HepG2 (cell line): ENCODE results near the gene MYRIP. TPM values are rescaled to one million over a fixed set of nuclear protein-coding genes. Genes with fewer than 3 reads are reported as not detected.

Experiments used
- ATAC-seq: fragments of 200-7000 bp; cut with Tn5 transposase; 3 replicates; pipeline ENCODE4 v1.9.1; 2020; ENCODE audit warnings: mild to moderate bottlenecking, moderate library complexity
- BruUV-seq: library from RNA; stranded (reverse); fragments of 400-500 nt; replicated peaks from 2 replicates; lab custom pipeline; 2021; lab: Mats Ljungman, UMichigan
- CTCF ChIA-PET: fragments of 300-600 bp; formaldehyde crosslinking; extraction: SDS; loops from one replicate; lab custom pipeline; 2021; ENCODE audit warnings: low total read pairs, inconsistent platforms, low intra/inter-chr PET ratio; lab: Yijun Ruan, JAX
- POLR2A ChIA-PET: fragments of 350-600 bp; sonication (Branson Sonifier 250); formaldehyde crosslinking; loops from one replicate; lab custom pipeline; 2020; ENCODE audit warnings: antibody characterized with exemption, inconsistent platforms; lab: Yijun Ruan, JAX
- DNase-seq: peaks from one replicate; pipeline ENCODE4 v3.0.0-alpha.2; 2015; ENCODE audit warnings: low spot score
- FAIRE-seq: peaks from 3 replicates; lab custom pipeline; 2011; peaks lifted over from hg19 to GRCh38; lab: Jason Lieb, UNC
- H2AFZ ChIP-seq: one replicate; pipeline ENCODE4 v1.6.1; 2011; ENCODE audit warnings: low read length, inconsistent platforms
- H3K27ac ChIP-seq: fragments of 300-600 bp; 3 replicates; pipeline ENCODE4 v1.8.0; 2011; ENCODE audit warnings: mixed run types, mild to moderate bottlenecking, mixed read lengths, low read length, inconsistent platforms; ENCODE audit not compliant: insufficient read depth; ENCODE audit errors: extremely low read length
- H3K27me3 ChIP-seq, 2 experiments: fragments of 200-600 bp in 1 of 2; 2 replicates in 1 of 2; 3 replicates in 1 of 2; pipeline versions ENCODE4 v1.6.0 to v1.8.0; 2011; ENCODE audit warnings: low read length in 2 of 2, mild to moderate bottlenecking in 2 of 2, moderate library complexity in 2 of 2, inconsistent platforms in 1 of 2; ENCODE audit not compliant: insufficient read depth in 2 of 2, control insufficient read depth in 1 of 2
- H3K36me3 ChIP-seq, 2 experiments: fragments of 200-600 bp in 1 of 2; replicated peaks in 1 of 2; 2 replicates in 1 of 2; 3 replicates in 1 of 2; pipeline versions ENCODE4 v1.5.1 to v1.8.0; 2011; ENCODE audit warnings: low read length in 2 of 2, inconsistent platforms in 1 of 2; ENCODE audit not compliant: insufficient read depth in 2 of 2, control insufficient read depth in 1 of 2
- H3K4me1 ChIP-seq: 2 replicates; pipeline ENCODE4 v1.5.1; 2012; ENCODE audit warnings: low read length, inconsistent platforms; ENCODE audit not compliant: insufficient read depth
- H3K4me2 ChIP-seq: 2 replicates; pipeline ENCODE4 v1.6.0; 2011; ENCODE audit warnings: low read depth, low read length, inconsistent platforms
- H3K4me3 ChIP-seq, 3 experiments: fragments of 200-600 bp in 1 of 3; sonication (generic), shearing (Covaris generic) in 1 of 3; replicated peaks in 1 of 3; 2 replicates each; pipeline ENCODE4 v1.5.1; 2011 to 2016; ENCODE audit warnings: low read length in 3 of 3, inconsistent platforms in 2 of 3, low read depth in 2 of 3, mild to moderate bottlenecking in 2 of 3, control low read depth in 1 of 3, mixed read lengths in 1 of 3; ENCODE audit not compliant: insufficient read depth in 1 of 3
- H3K79me2 ChIP-seq: one replicate; pipeline ENCODE4 v1.6.1; 2011; ENCODE audit warnings: low read length, inconsistent platforms; ENCODE audit not compliant: insufficient read depth
- H3K9ac ChIP-seq: 2 replicates; pipeline ENCODE4 v1.6.0; 2011; ENCODE audit warnings: mild to moderate bottlenecking, low read depth, low read length, inconsistent platforms; ENCODE audit not compliant: insufficient read depth
- H3K9me3 ChIP-seq: 2 replicates; pipeline ENCODE4 v1.5.1; 2012; ENCODE audit warnings: mild to moderate bottlenecking, low read length
- H4K20me1 ChIP-seq: 2 replicates; pipeline ENCODE4 v1.6.0; 2011; ENCODE audit warnings: inconsistent platforms, mild to moderate bottlenecking, low read length, moderate library complexity; ENCODE audit not compliant: insufficient read depth
- HIVEP1 ChIP-seq: sonication (generic); formaldehyde crosslinking; IDR thresholded peaks from 2 replicates; pipeline ENCODE4 v1.4.0; 2020; ENCODE audit warnings: mild to moderate bottlenecking, missing genetic modification reagents
- MAFF ChIP-seq: IDR thresholded peaks from 2 replicates; pipeline ENCODE4 v1.6.1; 2011; ENCODE audit warnings: low read depth, low read length, improper control_type of control experiment
- MAFK ChIP-seq, 2 experiments: IDR thresholded peaks in 1 of 2; conservative IDR thresholded peaks in 1 of 2; 2 replicates each; pipeline ENCODE4 v1.6.1; 2011; ENCODE audit warnings: improper control_type of control experiment in 2 of 2, low read length in 2 of 2
- RAD21 ChIP-seq: fragments of 450-650 bp; formaldehyde crosslinking; IDR thresholded peaks from 2 replicates; pipeline ENCODE4 v1.5.0; 2020; ENCODE audit warnings: mild to moderate bottlenecking
- RARG ChIP-seq: sonication (generic); formaldehyde crosslinking; IDR thresholded peaks from 2 replicates; pipeline ENCODE4 v1.4.0; 2020; ENCODE audit warnings: low read depth, mild to moderate bottlenecking, missing genetic modification reagents
- ZMYM2 ChIP-seq: sonication (generic); formaldehyde crosslinking; IDR thresholded peaks from 2 replicates; pipeline ENCODE4 v1.8.0; 2022; ENCODE audit warnings: mild to moderate bottlenecking, missing genetic modification reagents
- ZNF260 ChIP-seq: sonication (generic); formaldehyde crosslinking; IDR thresholded peaks from 2 replicates; pipeline ENCODE4 v1.4.0; 2020; ENCODE audit warnings: missing genetic modification reagents, low read depth, mild to moderate bottlenecking, borderline replicate concordance
- WGBS: methylation state at CpG from one replicate; pipeline ENCODE4 v1.1.6; 2017; ENCODE audit warnings: low lambda C conversion rate; 5-methylcytosine and 5-hydroxymethylcytosine counted together
- in situ Hi-C: cut with HindIII; loops from 2 replicates; pipeline ENCODE4 v1.10.0; 2017; ENCODE audit warnings: low pct_unique_long_range_greater_than_20kb; ENCODE audit not compliant: extremely low pct_ligation_motif_present
- intact Hi-C: fragments of 100-400 bp; cut with micrococcal nuclease; formaldehyde crosslinking; loops from one replicate; pipeline ENCODE4 v1.10.0; 2022; ENCODE audit not compliant: unreplicated experiment
- polyA plus RNA-seq, 8 experiments: library from polyadenylated mRNA; depleted of rRNA in 3 of 8; stranded (reverse) in 7 of 8; unstranded in 1 of 8; fragments of >200 nt; fragmentation: Illumina TruSeq in 4 of 8; extraction: Trizol in 4 of 8; gene quantifications; 2 replicates each; pipeline versions ENCODE4 v1.2.1 to v1.2.3, GENCODE V29; 2011 to 2016; ENCODE audit warnings: low read depth in 4 of 8, missing spikeins in 1 of 8, mixed read lengths in 1 of 8; ENCODE audit not compliant: insufficient read depth in 1 of 8
- total RNA-seq, 5 experiments: library from RNA; depleted of rRNA; stranded (reverse); fragments of >200 nt; fragmentation: Illumina TruSeq; extraction: Trizol; gene quantifications; 2 replicates each; pipeline ENCODE4 v1.2.3, GENCODE V29; 2016; ENCODE audit warnings: low read depth in 1 of 5
- TF ChIP-seq, protein P1 (sequence below): sonication (generic); formaldehyde crosslinking; IDR thresholded peaks from 2 replicates; pipeline ENCODE4 v1.5.1; 2020; ENCODE audit warnings: mild to moderate bottlenecking, missing genetic modification reagents, borderline replicate concordance
- TF ChIP-seq, protein P2 (sequence below): sonication (generic); formaldehyde crosslinking; IDR thresholded peaks from 2 replicates; pipeline ENCODE4 v1.9.0; 2022; ENCODE audit warnings: missing genetic modification reagents, mild to moderate bottlenecking, borderline replicate concordance
- TF ChIP-seq, protein P3 (sequence below): sonication (generic); formaldehyde crosslinking; IDR thresholded peaks from 2 replicates; pipeline ENCODE4 v1.4.0; 2020; ENCODE audit warnings: missing genetic modification reagents
- TF ChIP-seq, protein P4 (sequence below): sonication (generic); formaldehyde crosslinking; IDR thresholded peaks from 2 replicates; pipeline ENCODE4 v1.4.0; 2020; ENCODE audit warnings: low read depth, mild to moderate bottlenecking, missing genetic modification reagents
- TF ChIP-seq, protein P5 (sequence below): sonication (generic); formaldehyde crosslinking; IDR thresholded peaks from 2 replicates; pipeline ENCODE4 v1.5.0; 2020; ENCODE audit warnings: mild to moderate bottlenecking, missing genetic modification reagents
- TF ChIP-seq, protein P6 (sequence below): IDR thresholded peaks from 2 replicates; pipeline ENCODE4 v1.6.1; 2012; ENCODE audit warnings: inconsistent platforms

MYRIP gene
- total and polyA plus RNA-seq, 2 of the 13 experiments (the other 11 are each of a cell fraction or from before 2014, with no cell fraction given) = 0.64 to 0.84 TPM

DNA sequence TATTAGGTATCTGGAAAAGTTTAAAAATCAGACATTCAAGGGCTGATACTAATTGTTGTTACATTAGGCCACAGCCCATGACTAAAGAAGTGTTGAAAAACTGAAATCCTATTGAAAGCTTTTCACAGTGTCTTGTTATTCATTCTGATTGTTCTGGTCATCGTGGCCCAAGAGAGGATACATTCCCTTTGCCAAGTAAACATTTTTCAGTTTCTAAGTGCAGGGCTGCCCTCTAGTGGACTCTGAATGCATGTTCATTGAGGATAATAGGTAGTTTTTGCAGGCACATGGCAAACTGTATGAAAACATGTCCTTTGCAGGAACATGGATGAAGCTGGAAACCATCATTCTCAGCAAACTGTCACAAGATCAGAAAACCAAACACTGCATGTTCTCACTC lies 181.1 kb downstream of the MYRIP start:
- Histone ChIP-seq H3K36me3 (no peaks in the 10 kb centered on the region), H4K20me1 (no peaks in the 10 kb centered on the region), H2AFZ (no peak overlapping the region), H3K27me3 (no peaks in the 10 kb centered on the region), H3K79me2 (no peaks in the 10 kb centered on the region), H3K4me3 (no peak overlapping the region), H3K4me1 (no peaks in the 10 kb centered on the region), H3K4me2 (no peak overlapping the region), H3K9ac (no peak overlapping the region), H3K27ac (no peak overlapping the region), H3K9me3 (peaks cover 8% of the 10 kb centered on the region; the same call in 1 of the 2 replicates)
- CTCF ChIA-PET = interaction anchor here (1.2 to 1.9 kb wide), 5 partner anchors 178 to 448 kb away, joined by 5 to 15 read pairs (median 6); no protein-coding TSS in a partner anchor
- POLR2A ChIA-PET = no interaction called here
- intact Hi-C loops (loop anchor here (1.0 to 5.0 kb wide), 5 partner anchors 178 to 543 kb away; no protein-coding TSS in a partner anchor), in situ Hi-C loops (no loop called here)
- FAIRE-seq = no peak
- DNase-seq = peak; percentile 70
- no TSS peak for BruUV-seq
- 8% methylated on average over 1 of the region's 1 CpG for WGBS
- peak; percentile 70 for ATAC-seq
- no peak for TF ChIP-seq RARG
- TF ChIP-seq MAFK (conservative IDR thresholded peaks at IDR 0.05 in 1 of 2, IDR thresholded peaks at IDR 0.05 in 1 of 2; ENCODE audit: low read length in 2 of 2) = peak in 1 of 2 experiments; percentile 21; a peak in 1 of 4 replicates
- no peak for TF ChIP-seq ZMYM2
- no peak for TF ChIP-seq HIVEP1 (CRISPR knock-in tag)
- TF ChIP-seq, protein P1, sequence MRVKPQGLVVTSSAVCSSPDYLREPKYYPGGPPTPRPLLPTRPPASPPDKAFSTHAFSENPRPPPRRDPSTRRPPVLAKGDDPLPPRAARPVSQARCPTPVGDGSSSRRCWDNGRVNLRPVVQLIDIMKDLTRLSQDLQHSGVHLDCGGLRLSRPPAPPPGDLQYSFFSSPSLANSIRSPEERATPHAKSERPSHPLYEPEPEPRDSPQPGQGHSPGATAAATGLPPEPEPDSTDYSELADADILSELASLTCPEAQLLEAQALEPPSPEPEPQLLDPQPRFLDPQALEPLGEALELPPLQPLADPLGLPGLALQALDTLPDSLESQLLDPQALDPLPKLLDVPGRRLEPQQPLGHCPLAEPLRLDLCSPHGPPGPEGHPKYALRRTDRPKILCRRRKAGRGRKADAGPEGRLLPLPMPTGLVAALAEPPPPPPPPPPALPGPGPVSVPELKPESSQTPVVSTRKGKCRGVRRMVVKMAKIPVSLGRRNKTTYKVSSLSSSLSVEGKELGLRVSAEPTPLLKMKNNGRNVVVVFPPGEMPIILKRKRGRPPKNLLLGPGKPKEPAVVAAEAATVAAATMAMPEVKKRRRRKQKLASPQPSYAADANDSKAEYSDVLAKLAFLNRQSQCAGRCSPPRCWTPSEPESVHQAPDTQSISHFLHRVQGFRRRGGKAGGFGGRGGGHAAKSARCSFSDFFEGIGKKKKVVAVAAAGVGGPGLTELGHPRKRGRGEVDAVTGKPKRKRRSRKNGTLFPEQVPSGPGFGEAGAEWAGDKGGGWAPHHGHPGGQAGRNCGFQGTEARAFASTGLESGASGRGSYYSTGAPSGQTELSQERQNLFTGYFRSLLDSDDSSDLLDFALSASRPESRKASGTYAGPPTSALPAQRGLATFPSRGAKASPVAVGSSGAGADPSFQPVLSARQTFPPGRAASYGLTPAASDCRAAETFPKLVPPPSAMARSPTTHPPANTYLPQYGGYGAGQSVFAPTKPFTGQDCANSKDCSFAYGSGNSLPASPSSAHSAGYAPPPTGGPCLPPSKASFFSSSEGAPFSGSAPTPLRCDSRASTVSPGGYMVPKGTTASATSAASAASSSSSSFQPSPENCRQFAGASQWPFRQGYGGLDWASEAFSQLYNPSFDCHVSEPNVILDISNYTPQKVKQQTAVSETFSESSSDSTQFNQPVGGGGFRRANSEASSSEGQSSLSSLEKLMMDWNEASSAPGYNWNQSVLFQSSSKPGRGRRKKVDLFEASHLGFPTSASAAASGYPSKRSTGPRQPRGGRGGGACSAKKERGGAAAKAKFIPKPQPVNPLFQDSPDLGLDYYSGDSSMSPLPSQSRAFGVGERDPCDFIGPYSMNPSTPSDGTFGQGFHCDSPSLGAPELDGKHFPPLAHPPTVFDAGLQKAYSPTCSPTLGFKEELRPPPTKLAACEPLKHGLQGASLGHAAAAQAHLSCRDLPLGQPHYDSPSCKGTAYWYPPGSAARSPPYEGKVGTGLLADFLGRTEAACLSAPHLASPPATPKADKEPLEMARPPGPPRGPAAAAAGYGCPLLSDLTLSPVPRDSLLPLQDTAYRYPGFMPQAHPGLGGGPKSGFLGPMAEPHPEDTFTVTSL (CRISPR knock-in tag) = no peak
- peak; percentile 63 for TF ChIP-seq RAD21
- TF ChIP-seq, protein P2, sequence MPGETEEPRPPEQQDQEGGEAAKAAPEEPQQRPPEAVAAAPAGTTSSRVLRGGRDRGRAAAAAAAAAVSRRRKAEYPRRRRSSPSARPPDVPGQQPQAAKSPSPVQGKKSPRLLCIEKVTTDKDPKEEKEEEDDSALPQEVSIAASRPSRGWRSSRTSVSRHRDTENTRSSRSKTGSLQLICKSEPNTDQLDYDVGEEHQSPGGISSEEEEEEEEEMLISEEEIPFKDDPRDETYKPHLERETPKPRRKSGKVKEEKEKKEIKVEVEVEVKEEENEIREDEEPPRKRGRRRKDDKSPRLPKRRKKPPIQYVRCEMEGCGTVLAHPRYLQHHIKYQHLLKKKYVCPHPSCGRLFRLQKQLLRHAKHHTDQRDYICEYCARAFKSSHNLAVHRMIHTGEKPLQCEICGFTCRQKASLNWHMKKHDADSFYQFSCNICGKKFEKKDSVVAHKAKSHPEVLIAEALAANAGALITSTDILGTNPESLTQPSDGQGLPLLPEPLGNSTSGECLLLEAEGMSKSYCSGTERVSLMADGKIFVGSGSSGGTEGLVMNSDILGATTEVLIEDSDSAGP (CRISPR knock-in tag) = no peak
- TF ChIP-seq, protein P3, sequence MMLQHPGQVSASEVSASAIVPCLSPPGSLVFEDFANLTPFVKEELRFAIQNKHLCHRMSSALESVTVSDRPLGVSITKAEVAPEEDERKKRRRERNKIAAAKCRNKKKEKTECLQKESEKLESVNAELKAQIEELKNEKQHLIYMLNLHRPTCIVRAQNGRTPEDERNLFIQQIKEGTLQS (CRISPR knock-in tag) = no peak
- no peak for TF ChIP-seq ZNF260 (CRISPR knock-in tag)
- TF ChIP-seq, protein P4, sequence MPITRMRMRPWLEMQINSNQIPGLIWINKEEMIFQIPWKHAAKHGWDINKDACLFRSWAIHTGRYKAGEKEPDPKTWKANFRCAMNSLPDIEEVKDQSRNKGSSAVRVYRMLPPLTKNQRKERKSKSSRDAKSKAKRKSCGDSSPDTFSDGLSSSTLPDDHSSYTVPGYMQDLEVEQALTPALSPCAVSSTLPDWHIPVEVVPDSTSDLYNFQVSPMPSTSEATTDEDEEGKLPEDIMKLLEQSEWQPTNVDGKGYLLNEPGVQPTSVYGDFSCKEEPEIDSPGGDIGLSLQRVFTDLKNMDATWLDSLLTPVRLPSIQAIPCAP = no peak
- TF ChIP-seq, protein P5, sequence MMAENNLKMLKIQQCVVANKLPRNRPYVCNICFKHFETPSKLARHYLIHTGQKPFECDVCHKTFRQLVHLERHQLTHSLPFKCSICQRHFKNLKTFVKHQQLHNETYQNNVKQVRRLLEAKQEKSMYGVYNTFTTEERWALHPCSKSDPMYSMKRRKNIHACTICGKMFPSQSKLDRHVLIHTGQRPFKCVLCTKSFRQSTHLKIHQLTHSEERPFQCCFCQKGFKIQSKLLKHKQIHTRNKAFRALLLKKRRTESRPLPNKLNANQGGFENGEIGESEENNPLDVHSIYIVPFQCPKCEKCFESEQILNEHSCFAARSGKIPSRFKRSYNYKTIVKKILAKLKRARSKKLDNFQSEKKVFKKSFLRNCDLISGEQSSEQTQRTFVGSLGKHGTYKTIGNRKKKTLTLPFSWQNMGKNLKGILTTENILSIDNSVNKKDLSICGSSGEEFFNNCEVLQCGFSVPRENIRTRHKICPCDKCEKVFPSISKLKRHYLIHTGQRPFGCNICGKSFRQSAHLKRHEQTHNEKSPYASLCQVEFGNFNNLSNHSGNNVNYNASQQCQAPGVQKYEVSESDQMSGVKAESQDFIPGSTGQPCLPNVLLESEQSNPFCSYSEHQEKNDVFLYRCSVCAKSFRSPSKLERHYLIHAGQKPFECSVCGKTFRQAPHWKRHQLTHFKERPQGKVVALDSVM (CRISPR knock-in tag) = no peak
- TF ChIP-seq, protein P6, sequence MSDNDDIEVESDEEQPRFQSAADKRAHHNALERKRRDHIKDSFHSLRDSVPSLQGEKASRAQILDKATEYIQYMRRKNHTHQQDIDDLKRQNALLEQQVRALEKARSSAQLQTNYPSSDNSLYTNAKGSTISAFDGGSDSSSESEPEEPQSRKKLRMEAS = no peak
- TF ChIP-seq MAFF = peak; percentile 30; the same call in 1 of the 2 replicates
